Endothelial cell of umbilical vein (primary cell): ENCODE measurements around the gene NTN1. TPM values are rescaled to one million over a fixed set of nuclear protein-coding genes. Genes with fewer than 3 reads are reported as not detected.

Experiments used
- BruUV-seq: library from RNA; stranded (reverse); fragments of 400-500 nt; replicated peaks from 2 replicates; lab custom pipeline; 2021; lab: Mats Ljungman, UMichigan
- CTCF ChIA-PET: fragments of 300-600, 350-600 bp; sonication (Branson Sonifier 250); formaldehyde crosslinking; loops from one replicate; lab custom pipeline; 2021; ENCODE audit warnings: antibody characterized with exemption, inconsistent platforms; lab: Charles Lee
- POLR2A ChIA-PET: fragments of 300-600, 350-600 bp; sonication (Branson Sonifier 250); formaldehyde crosslinking; loops from one replicate; lab custom pipeline; 2021; ENCODE audit warnings: antibody characterized with exemption, inconsistent platforms; lab: Charles Lee
- DNase-seq: peaks from one replicate; pipeline ENCODE4 v3.0.0-alpha.2; 2011; ENCODE audit warnings: low read depth, low spot score
- FAIRE-seq: peaks from 2 replicates; lab custom pipeline; 2011; peaks lifted over from hg19 to GRCh38; lab: Jason Lieb, UNC
- H2AFZ ChIP-seq: 2 replicates; pipeline ENCODE4 v1.6.0; 2012; ENCODE audit warnings: low read depth, low read length, control low read depth, inconsistent platforms
- H3K27ac ChIP-seq: 2 replicates; pipeline ENCODE4 v1.5.1; 2011; ENCODE audit warnings: low read depth, mild to moderate bottlenecking, control low read depth, low read length, moderate library complexity; ENCODE audit not compliant: insufficient read depth
- H3K27me3 ChIP-seq, 2 experiments: 2 replicates each; pipeline versions ENCODE4 v1.6.0 to v1.6.1; 2011; ENCODE audit warnings: low read length in 2 of 2, mixed read lengths in 1 of 2; ENCODE audit not compliant: control insufficient read depth in 2 of 2, insufficient read depth in 2 of 2
- H3K36me3 ChIP-seq, 2 experiments: 2 replicates in 1 of 2; 3 replicates in 1 of 2; pipeline ENCODE4 v1.5.1; 2011; ENCODE audit warnings: low read length in 2 of 2, mild to moderate bottlenecking in 1 of 2, moderate library complexity in 1 of 2; ENCODE audit not compliant: control insufficient read depth in 2 of 2, insufficient read depth in 2 of 2; ENCODE audit errors: extremely low read depth in 1 of 2
- H3K4me1 ChIP-seq: 3 replicates; pipeline ENCODE4 v1.5.1; 2011; ENCODE audit warnings: mild to moderate bottlenecking, low read length; ENCODE audit not compliant: control insufficient read depth, insufficient read depth; ENCODE audit errors: extremely low read depth
- H3K4me2 ChIP-seq: 2 replicates; pipeline ENCODE4 v1.6.1; 2011; ENCODE audit warnings: low read length, control low read depth, mixed read lengths; ENCODE audit not compliant: insufficient read depth
- H3K4me3 ChIP-seq, 3 experiments: fragments of 200-600 bp in 1 of 3; sonication (generic), shearing (Covaris generic) in 1 of 3; replicated peaks in 1 of 3; 2 replicates each; pipeline ENCODE4 v1.5.1; 2011 to 2016; ENCODE audit warnings: control low read depth in 3 of 3, low read length in 3 of 3, mild to moderate bottlenecking in 2 of 3, inconsistent platforms in 1 of 3, low read depth in 1 of 3, moderate library complexity in 1 of 3; ENCODE audit not compliant: insufficient read depth in 1 of 3
- H3K79me2 ChIP-seq: 2 replicates; pipeline ENCODE4 v1.6.0; 2012; ENCODE audit warnings: low read length, inconsistent platforms; ENCODE audit not compliant: control insufficient read depth, insufficient read depth
- H3K9ac ChIP-seq: replicated peaks from 2 replicates; pipeline ENCODE3; 2011; ENCODE audit warnings: low read length, control low read depth; ENCODE audit not compliant: insufficient read depth; ENCODE audit errors: extremely low read depth
- H3K9me1 ChIP-seq: replicated peaks from 3 replicates; pipeline ENCODE4 v1.6.0; 2011; ENCODE audit warnings: mild to moderate bottlenecking, low read length; ENCODE audit not compliant: control insufficient read depth, insufficient read depth; ENCODE audit errors: extremely low read depth
- H3K9me3 ChIP-seq: replicated peaks from 2 replicates; pipeline ENCODE4 v1.5.1; 2012; ENCODE audit warnings: low read length, inconsistent platforms; ENCODE audit not compliant: control insufficient read depth, insufficient read depth
- H4K20me1 ChIP-seq: replicated peaks from 2 replicates; pipeline ENCODE3; 2011; ENCODE audit warnings: mild to moderate bottlenecking, low read length; ENCODE audit not compliant: control insufficient read depth, insufficient read depth; ENCODE audit errors: extremely low read depth
- EZH2 ChIP-seq: IDR thresholded peaks from 2 replicates; pipeline ENCODE4 v1.6.1; 2012; ENCODE audit warnings: borderline replicate concordance, low read depth, mild to moderate bottlenecking, moderate library complexity, low read length, inconsistent platforms; ENCODE audit not compliant: severe bottlenecking
- FOS ChIP-seq: IDR thresholded peaks from 2 replicates; pipeline ENCODE4 v1.6.1; 2011; ENCODE audit warnings: mild to moderate bottlenecking, low read length, moderate library complexity, borderline replicate concordance; ENCODE audit not compliant: insufficient read depth
- GATA2 ChIP-seq: IDR thresholded peaks from 2 replicates; pipeline ENCODE4 v1.7.0; 2011; ENCODE audit warnings: low read depth, mild to moderate bottlenecking, moderate library complexity, mixed read lengths, low read length; ENCODE audit not compliant: insufficient read length, insufficient read depth
- JUN ChIP-seq: IDR thresholded peaks from 2 replicates; pipeline ENCODE4 v1.6.1; 2011; ENCODE audit warnings: borderline replicate concordance, low read depth; ENCODE audit not compliant: insufficient read length, insufficient read depth
- MYC ChIP-seq: IDR thresholded peaks from one replicate; pipeline ENCODE4 v1.6.1; 2011; ENCODE audit warnings: mild to moderate bottlenecking, low read depth, low read length
- POLR2A ChIP-seq: IDR thresholded peaks from 2 replicates; pipeline ENCODE4 v1.6.1; 2012; ENCODE audit warnings: low read depth, mild to moderate bottlenecking, control low read depth, low read length
- POLR2AphosphoS5 ChIP-seq: IDR thresholded peaks from 2 replicates; pipeline ENCODE4 v1.6.1; 2012; ENCODE audit warnings: low read depth, mild to moderate bottlenecking, control low read depth, low read length, moderate library complexity; ENCODE audit not compliant: insufficient read depth
- dilution Hi-C: fragments of 300-500 bp; cut with MboI; formaldehyde crosslinking; loops from one replicate; pipeline ENCODE4 v1.15.0; 2019; ENCODE audit warnings: low sequenced_read_pairs; ENCODE audit not compliant: extremely low pct_ligation_motif_present
- intact Hi-C: fragments of 100-400 bp; cut with micrococcal nuclease; formaldehyde crosslinking; loops from one replicate; pipeline ENCODE4 v1.10.0; 2022
- polyA plus RNA-seq, 4 experiments: library from polyadenylated mRNA; depleted of rRNA in 3 of 4; stranded (reverse) in 3 of 4; unstranded in 1 of 4; fragments of >200 nt; gene quantifications; 2 replicates each; pipeline versions ENCODE4 v1.2.1 to v1.2.3, GENCODE V29; 2011 to 2012; ENCODE audit warnings: missing spikeins in 1 of 4
- total RNA-seq: library from RNA; stranded (reverse); gene quantifications from 2 replicates; pipeline ENCODE4 v1.2.3, GENCODE V29; 2021
- TF ChIP-seq, protein P1 (sequence below), 2 donors: IDR thresholded peaks; 1 replicate in 1 of 2; 2 replicates in 1 of 2; pipeline ENCODE4 v1.5.1; 2011; ENCODE audit warnings: low read length in 2 of 2, mild to moderate bottlenecking in 2 of 2, moderate library complexity in 2 of 2, control low read depth in 1 of 2, inconsistent platforms in 1 of 2, low read depth in 1 of 2; ENCODE audit not compliant: insufficient read depth in 1 of 2; ENCODE audit errors: extremely low read depth in 1 of 2
- TF ChIP-seq, protein P2 (sequence below): IDR thresholded peaks from 2 replicates; pipeline ENCODE4 v1.6.1; 2011; ENCODE audit not compliant: insufficient read depth, insufficient read length

NTN1 gene
- total and polyA plus RNA-seq, 2 donors (not counting 3 experiments of a cell fraction or from before 2014, with no cell fraction given): 0.10 to 0.18 TPM

DNA sequence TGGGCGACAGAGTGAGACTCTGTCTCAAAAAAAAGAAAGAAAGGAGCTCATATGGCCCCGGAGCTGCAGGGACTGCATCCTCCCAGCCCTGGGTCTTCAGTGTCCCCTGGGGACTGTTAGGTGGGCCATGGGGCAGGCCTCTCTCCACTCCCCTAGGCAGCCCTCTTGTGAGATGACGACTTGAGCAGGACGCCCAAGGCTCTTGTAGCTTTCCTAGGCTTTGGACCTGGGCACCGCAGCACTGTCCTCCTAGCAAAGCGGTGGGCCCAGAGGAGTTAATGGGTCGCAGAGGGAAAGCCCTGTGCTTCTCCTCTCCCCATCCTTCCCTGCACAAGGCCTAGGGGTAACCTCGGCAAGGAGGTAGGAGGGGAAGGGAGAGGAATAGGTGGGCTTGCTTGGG is 202.2 kb downstream of the NTN1 start:
- no TSS peak for BruUV-seq
- CTCF ChIA-PET: no interaction called here
- Histone ChIP-seq H3K27ac (no peak overlapping the region), H3K9ac (no peak overlapping the region), H3K4me1 (no peaks in the 10 kb centered on the region), H3K9me3 (no peaks in the 10 kb centered on the region), H4K20me1 (no peaks in the 10 kb centered on the region), H3K9me1 (no peaks in the 10 kb centered on the region), H3K4me2 (no peak overlapping the region), H3K79me2 (no peaks in the 10 kb centered on the region), H3K36me3 (no peaks in the 10 kb centered on the region), H3K27me3 (no peaks in the 10 kb centered on the region), H2AFZ (no peak overlapping the region), H3K4me3 (no peak overlapping the region)
- no peak for TF ChIP-seq FOS
- TF ChIP-seq POLR2A: no peak
- TF ChIP-seq, protein P1, sequence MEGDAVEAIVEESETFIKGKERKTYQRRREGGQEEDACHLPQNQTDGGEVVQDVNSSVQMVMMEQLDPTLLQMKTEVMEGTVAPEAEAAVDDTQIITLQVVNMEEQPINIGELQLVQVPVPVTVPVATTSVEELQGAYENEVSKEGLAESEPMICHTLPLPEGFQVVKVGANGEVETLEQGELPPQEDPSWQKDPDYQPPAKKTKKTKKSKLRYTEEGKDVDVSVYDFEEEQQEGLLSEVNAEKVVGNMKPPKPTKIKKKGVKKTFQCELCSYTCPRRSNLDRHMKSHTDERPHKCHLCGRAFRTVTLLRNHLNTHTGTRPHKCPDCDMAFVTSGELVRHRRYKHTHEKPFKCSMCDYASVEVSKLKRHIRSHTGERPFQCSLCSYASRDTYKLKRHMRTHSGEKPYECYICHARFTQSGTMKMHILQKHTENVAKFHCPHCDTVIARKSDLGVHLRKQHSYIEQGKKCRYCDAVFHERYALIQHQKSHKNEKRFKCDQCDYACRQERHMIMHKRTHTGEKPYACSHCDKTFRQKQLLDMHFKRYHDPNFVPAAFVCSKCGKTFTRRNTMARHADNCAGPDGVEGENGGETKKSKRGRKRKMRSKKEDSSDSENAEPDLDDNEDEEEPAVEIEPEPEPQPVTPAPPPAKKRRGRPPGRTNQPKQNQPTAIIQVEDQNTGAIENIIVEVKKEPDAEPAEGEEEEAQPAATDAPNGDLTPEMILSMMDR (IDR thresholded peaks at IDR 0.05; ENCODE audit: extremely low read depth in 1 of 2, insufficient read depth in 1 of 2, low read depth in 1 of 2, low read length in 2 of 2): no peak
- no peak for TF ChIP-seq GATA2
- TF ChIP-seq POLR2AphosphoS5: no peak
- TF ChIP-seq MYC: no peak
- no peak for TF ChIP-seq JUN
- TF ChIP-seq, protein P2, sequence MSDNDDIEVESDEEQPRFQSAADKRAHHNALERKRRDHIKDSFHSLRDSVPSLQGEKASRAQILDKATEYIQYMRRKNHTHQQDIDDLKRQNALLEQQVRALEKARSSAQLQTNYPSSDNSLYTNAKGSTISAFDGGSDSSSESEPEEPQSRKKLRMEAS: no peak
- no peak for TF ChIP-seq EZH2
- intact Hi-C loops (no loop called here), dilution Hi-C loops (no loop called here)
- no peak for FAIRE-seq
- DNase-seq: no peak
- POLR2A ChIA-PET: no interaction called here
